Body of pancreas (tissue), 4 donors: ENCODE measurements around the gene SUN1.

Source experiments
- POLR2A ChIP-seq, 3 donors: fragments of 450-650 bp; IDR thresholded peaks; one replicate each; pipeline ENCODE4 v1.6.1; 2016; ENCODE audit warnings: antibody characterized with exemption in 3 of 3, mild to moderate bottlenecking in 2 of 3
- TF ChIP-seq, protein P1 (sequence below), 7 experiments: fragments of 450-650 bp in 4 of 7; fragments of 200-600 bp in 3 of 7; sonication (generic) in 3 of 7; IDR thresholded peaks; one replicate each; pipeline ENCODE4 v1.5.1; 2016 to 2019; ENCODE audit warnings: antibody characterized with exemption in 7 of 7

DNA sequence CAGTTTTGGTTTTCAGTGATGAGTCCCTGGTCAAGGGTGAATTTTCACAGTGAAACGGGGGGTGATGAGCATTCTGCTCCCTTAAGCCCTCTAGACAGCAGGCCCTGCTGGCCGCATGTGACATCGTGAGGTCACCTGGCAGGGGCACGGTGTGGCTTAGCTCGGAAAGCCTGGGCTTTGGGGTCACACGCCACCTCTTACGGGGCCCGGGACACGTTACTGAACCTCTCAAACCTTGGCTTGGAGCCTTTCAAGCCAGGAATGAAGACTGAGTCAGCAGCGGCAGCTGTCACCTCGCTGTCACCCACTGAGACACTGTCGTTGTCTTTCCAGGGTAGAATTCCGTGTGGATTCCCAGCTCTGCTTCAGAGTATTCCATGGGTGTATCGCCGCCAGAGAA, 48.2 kb downstream of the SUN1 start:
- TF ChIP-seq, protein P1, sequence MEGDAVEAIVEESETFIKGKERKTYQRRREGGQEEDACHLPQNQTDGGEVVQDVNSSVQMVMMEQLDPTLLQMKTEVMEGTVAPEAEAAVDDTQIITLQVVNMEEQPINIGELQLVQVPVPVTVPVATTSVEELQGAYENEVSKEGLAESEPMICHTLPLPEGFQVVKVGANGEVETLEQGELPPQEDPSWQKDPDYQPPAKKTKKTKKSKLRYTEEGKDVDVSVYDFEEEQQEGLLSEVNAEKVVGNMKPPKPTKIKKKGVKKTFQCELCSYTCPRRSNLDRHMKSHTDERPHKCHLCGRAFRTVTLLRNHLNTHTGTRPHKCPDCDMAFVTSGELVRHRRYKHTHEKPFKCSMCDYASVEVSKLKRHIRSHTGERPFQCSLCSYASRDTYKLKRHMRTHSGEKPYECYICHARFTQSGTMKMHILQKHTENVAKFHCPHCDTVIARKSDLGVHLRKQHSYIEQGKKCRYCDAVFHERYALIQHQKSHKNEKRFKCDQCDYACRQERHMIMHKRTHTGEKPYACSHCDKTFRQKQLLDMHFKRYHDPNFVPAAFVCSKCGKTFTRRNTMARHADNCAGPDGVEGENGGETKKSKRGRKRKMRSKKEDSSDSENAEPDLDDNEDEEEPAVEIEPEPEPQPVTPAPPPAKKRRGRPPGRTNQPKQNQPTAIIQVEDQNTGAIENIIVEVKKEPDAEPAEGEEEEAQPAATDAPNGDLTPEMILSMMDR (IDR thresholded peaks at IDR 0.05): no peak
- TF ChIP-seq POLR2A (IDR thresholded peaks at IDR 0.05): no peak
